NOMO-1 (cell line): ENCODE measurements around the gene NRDC.
"Not testable (repeated sequence)": the region's sequence is repeated elsewhere in the genome, so short reads cannot be mapped to it uniquely, and the experiment has no call there.

ENCODE experiments used
- DNase-seq, 2 experiments: peaks; one replicate each; lab custom pipeline; 2025; ENCODE audit not compliant: unreplicated experiment in 2 of 2; lab: John Stamatoyannopoulos, UW

The NRDC gene

GRCh38 chr1:51894748-51895147 lies 16.2 kb upstream of the NRDC start:
- not testable (repeated sequence) for DNase-seq

- no peak for DNase-seq
Observed at GRCh38 chr1:51878308-51878615, 265 bp downstream of the NRDC start.

DNA sequence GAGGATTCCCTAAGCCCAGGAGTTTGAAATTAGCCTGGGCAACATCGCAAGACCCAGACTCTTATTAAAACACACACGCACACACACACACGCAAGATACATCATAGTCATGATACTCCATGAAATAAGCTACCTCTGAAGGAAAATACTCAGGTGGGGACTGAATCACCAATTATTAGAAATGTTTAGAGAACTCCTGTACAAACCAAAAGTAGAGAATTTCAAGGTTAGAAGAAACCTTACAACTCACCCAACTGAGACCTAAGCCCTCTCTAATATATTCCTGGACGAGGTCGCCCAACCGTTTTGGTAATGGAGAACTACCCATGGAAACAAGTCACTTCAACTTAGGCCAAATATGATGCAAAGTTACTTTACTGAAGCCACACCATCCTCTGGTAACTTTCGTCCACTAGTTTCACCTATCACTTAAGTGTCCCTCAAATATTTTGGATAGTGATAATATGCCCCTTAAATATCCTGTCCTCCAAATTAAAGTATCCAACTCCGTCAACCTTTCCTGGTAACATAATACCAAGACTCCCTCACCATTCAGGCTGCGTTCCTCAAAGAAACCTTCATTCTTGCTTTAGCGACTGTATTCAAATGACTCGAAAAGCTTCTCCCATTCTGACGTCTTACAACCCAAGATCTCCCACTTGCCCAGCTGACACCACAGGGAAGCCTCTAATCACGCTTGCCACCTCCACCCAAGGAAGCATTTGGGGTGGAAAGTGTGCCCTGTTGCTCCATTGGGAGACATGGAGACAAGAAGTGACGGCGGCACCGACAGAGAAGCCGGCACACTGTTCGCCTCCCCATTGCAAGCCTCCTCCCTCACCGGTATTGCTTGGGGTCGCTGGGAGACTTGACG lies 856 bp downstream of the NRDC start:
- DNase-seq, result peak; percentile 2 to 27

- no peak for DNase-seq
Observed at GRCh38 chr1:51875836-51876235, 2.7 kb downstream of the NRDC start.

GRCh38 chr1:51875291-51875772 lies 3.2 kb downstream of the NRDC start:
- DNase-seq, result peak in 1 of 2 experiments; percentile 16

GRCh38 chr1:51873270-51873669 lies 5.3 kb downstream of the NRDC start:
- DNase-seq, result not testable (repeated sequence)

- no peak for DNase-seq
Observed at GRCh38 chr1:51871351-51871975, 7.1 kb downstream of the NRDC start.

DNA sequence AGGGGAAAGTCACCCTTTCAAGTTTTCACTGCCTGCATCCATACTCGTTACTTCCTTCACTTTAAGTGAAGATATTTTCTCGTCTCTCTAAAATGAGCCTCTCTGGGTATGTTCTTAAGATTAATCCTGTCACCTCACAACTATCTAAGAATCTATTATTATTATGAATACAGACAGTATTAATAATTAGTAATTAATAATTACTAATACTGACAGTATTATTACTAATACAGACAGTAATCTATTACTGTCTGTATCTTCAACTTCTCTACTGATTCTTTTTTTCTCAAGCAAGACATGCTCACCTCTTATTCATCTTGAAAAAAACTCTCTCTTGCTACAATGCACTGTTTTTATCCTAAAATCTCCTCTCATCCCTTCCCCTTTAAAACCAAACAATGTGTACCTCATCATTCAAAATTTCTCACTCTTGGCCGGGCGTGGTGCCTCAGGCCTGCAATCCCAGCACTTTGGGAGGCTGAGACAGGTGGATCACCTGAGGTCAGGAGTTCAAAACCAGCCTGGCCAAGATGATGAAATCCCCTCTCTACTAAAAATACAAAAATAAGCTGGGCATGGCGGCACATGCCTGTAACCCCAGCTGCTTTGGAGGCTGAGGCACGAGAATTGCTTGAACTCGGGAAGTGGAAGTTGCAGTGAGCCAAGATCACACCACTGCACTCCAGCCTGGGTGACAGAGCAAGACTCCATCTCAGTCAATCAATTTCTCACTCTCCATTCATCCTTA lies 7.8 kb downstream of the NRDC start:
- DNase-seq, result no peak

DNA sequence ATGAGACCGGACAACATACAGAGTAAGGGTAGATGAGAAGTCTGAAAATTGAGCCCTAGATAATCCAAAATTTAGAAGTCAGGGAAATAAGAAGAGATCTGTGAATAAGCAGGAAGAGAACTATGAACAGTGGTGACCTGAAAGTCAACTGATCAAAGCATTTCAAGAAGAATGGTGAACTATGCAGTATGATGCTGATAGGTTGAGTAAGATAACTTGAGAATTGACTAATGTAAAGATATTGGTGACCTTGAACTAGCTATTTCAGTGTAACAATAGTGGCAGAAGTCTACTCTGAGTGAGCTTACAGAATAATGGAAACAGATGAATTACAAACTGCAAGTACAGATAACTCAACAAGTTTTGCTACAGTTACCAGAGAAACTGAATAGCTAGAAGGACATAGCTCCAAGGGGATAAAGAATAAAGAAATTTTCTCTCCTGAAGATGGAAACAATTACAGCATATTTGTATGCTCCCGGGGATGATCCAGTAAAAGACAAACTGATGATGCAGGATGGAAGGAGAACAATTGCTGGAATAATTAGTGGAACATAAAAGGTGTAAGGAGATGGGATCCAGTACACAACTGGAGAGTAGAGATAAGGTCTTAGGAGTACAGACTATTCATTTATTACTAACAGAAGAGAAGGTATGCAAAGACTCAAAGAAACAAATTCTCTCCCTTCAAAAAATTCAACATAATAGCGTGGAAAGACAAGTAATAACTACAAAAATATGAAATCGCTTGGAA lies 10.9 kb downstream of the NRDC start:
- no peak for DNase-seq

DNA sequence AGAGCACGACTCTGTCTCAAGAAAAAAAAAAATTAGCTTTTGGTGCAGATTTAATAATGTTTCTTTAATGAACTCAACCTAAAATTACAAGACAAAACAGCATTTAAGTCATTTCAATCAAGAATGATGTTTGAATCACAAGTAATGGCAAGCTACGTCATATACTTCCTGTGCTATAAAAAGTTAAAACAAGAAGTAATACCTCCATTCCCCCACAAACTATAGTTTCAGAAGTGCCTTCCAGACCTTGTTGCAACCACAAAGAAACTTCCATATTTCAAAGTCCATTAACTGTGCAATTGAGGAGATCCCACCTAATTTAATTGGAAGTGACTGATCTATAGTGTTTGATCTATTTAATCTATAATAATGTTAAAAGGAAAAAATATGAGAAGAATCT lies 15.1 kb downstream of the NRDC start:
- DNase-seq, result peak; percentile 50 to 93

DNA sequence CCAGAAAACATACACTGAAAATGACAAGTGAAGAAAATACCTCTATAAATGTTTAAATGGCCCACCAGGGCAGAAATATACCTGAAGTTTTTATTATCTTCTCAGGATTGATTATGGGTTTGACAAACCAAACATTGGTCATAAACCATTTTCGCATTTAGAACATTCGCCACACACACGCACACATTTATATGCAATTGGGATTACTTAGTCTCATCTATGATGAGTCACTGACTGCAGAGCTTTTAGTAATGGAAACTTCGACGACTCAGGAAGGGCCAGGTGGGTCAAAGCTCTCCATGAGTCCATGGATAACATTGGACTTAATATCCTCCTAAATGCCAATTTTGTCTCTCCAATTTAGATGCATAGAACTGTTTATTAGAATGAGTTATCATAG lies 16.9 kb downstream of the NRDC start:
- no peak for DNase-seq

DNA sequence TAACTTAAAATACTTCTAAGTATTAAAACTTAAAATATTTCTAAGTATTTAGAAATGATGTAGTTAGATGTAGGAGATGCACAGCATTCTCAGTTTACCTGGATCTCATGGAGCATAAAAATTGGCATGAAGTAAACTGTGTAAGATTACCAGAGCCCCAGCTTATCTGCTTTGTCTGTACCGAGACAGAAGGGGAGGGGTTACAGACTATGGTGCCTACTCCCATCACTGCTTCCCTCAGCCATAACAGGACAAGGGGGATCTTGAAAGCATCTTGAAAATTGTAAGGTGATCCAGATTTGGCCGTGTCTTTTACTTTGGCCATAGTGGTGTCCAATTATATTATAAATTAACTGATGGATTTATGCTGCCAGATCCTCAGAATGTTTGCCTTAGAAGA lies 18.8 kb downstream of the NRDC start:
- DNase-seq, result no peak

DNA sequence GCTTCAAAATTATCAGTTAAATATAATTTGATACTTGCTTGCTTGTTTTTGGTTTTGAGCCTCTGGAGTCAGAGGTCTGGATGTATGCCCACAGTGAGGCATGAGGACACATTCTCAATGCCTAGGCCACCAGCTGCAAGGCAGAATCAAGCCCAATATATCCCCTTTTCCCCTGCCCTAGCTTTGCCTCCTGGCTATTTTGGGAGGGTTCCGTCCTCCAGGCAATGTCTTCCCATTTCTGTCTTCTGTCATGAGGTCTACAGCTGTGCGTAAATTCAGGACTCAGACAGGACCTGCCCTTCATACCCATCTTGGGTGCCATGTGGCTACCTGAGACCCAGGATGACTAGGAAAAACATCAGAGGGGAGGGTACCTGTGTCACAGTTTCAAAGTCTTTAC lies 19.2 kb downstream of the NRDC start:
- DNase-seq, result no peak

DNA sequence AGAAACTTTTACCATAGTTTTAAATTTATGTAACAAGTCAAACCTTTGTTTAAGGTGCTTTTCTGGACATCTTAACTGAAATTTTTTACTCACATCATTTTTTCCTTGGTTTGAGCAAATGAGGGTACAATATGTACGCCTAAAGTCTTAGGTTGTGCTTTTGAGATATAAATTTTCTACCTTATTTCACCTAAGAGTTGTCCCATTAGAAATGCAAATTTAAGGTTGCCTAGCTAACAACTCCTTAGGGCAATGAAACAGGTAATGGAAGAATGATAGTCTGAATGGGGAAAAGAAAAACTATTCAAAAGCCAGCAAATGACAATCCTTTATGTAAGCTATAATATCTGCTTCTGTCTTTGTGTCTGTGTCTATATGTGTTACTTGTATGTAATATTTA lies 19.6 kb downstream of the NRDC start:
- no peak for DNase-seq

GRCh38 chr1:51856745-51857144 lies 21.8 kb downstream of the NRDC start:
- DNase-seq, result no peak

DNA sequence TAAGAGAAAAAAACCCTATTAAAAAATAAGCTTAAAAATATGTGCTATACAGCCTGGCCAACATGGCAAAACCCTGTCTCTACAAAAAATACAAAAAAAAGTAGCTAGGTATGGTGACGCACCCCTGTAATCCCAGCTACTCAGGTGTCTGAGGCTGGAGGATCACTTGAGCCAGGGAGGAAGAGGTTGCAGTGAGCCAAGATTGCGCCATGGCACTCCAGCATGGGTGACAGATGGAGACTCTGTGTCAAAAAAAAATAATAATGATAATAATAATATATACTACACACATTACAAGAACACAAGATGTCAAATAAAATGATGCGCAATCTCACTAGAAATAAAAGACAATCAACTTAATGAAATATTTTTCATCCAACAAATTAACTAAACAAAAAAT lies 22.9 kb downstream of the NRDC start:
- no peak for DNase-seq

- no peak for DNase-seq
Observed at GRCh38 chr1:51853360-51853759, 25.2 kb downstream of the NRDC start.

DNA sequence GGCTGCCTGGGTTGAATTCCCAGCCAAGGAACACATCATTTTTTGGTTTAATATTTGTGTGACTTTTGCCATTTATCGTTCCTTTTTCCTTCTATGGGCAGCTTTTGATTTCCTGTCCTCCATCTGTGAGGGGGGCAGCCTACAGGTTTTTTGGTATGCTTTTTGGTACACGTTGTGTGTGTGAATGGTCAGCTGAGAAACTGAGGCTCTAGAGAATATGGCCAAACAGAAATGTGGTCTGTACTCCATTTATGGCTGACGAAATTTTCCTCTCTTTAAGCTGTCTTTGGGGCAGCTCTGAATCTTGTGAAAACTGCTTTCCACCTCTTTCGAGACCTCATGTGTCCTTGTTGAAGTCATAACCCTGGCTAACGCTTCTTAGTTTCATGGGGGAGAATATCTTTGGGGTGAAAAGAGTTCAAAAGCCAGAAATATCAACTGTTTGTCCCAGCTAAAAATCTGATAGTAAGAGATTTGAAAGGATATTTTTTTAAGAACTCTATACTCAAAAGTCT lies 26.6 kb downstream of the NRDC start:
- no peak for DNase-seq

- peak in 1 of 2 experiments; percentile 39 for DNase-seq
Observed at GRCh38 chr1:51850420-51851223, 27.9 kb downstream of the NRDC start.
